Measurements from ENCODE around the gene USP40.

USP40 gene

GRCh38 chr2:233495503-233496496 is 70.8 kb downstream of the USP40 start:
- DNase-seq, result no peak

GRCh38 chr2:233492751-233493150 is 73.8 kb downstream of the USP40 start:
- DNase-seq, result no peak

- no peak for DNase-seq
Measured at GRCh38 chr2:233492078-233492477, 74.5 kb downstream of the USP40 start.

- DNase-seq, result no peak
Measured at GRCh38 chr2:233491326-233491725, 75.3 kb downstream of the USP40 start.

GRCh38 chr2:233490831-233491230 is 75.8 kb downstream of the USP40 start:
- DNase-seq, result no peak

GRCh38 chr2:233489666-233490065 is 76.9 kb downstream of the USP40 start:
- DNase-seq, result peak; percentile 20

- DNase-seq, result no peak
Measured at GRCh38 chr2:233489143-233489542, 77.4 kb downstream of the USP40 start.

- no peak for DNase-seq
Measured at GRCh38 chr2:233487748-233488345, 78.7 kb downstream of the USP40 start.

- peak; percentile 92 for DNase-seq
Measured at GRCh38 chr2:233486778-233487552, 79.6 kb downstream of the USP40 start.

GRCh38 chr2:233486357-233486756 is 80.2 kb downstream of the USP40 start:
- no peak for DNase-seq

- DNase-seq, result no peak
Measured at GRCh38 chr2:233485726-233486125, 80.9 kb downstream of the USP40 start.

- no peak for DNase-seq
Measured at GRCh38 chr2:233482616-233483015, 84.0 kb downstream of the USP40 start.

- DNase-seq, result no peak
Measured at GRCh38 chr2:233481368-233482142, 85.0 kb downstream of the USP40 start.

GRCh38 chr2:233480490-233481202 is 85.9 kb downstream of the USP40 start:
- no peak for DNase-seq

- no peak for DNase-seq
Measured at GRCh38 chr2:233479616-233480489, 86.7 kb downstream of the USP40 start.

GRCh38 chr2:233477548-233478433 is 88.8 kb downstream of the USP40 start:
- DNase-seq, result no peak

- DNase-seq, result no peak
Measured at GRCh38 chr2:233476651-233477547, 89.7 kb downstream of the USP40 start.

GRCh38 chr2:233476063-233476410 is 90.5 kb downstream of the USP40 start:
- no peak for DNase-seq
